GM21717 (cell line): Measurements from ENCODE around the gene AFDN.
"Not testable (repeated sequence)": the region's sequence is repeated elsewhere in the genome, so short reads cannot be mapped to it uniquely, and the experiment has no call there.

Source experiments
- ATAC-seq: cut with Tn5 transposase; IDR thresholded peaks from one replicate; pipeline ENCODE4 v1.9.1; 2021; ENCODE audit warnings: mild to moderate bottlenecking, moderate library complexity; ENCODE audit not compliant: unreplicated experiment

Gene AFDN

DNA sequence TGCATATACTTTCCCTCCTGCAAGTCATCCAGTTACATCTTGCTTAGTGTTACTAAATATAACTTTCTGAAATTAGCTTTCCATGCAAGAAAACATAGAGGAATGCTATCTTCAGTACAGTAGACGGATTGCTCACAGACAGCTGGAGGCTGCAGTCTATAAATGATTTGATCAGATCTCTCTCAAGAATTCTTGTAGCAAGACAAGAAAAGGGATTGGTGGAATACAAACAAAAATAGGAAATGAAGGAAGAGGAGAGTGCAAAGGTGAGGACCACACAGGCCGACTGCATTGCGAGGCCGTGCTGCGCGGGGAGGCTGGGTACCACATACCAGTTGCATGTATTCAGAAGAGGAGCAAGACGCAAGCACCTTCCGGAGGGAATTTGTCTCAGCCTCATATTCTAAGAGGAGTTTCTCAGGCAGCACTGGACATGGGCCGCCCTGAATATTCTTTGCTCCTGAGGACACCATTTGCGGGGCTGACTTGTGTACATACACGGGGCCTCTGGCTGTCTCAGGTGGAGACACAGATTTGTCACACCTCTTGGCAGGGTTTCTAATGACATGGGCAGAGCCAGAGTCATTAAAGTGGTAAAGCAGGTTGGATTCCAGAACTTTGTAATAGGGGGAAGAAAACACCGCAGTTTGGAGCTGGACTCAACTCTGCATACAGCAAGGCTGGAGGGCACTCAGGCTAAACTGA, 148.1 kb downstream of the AFDN start:
- ATAC-seq = no peak

DNA sequence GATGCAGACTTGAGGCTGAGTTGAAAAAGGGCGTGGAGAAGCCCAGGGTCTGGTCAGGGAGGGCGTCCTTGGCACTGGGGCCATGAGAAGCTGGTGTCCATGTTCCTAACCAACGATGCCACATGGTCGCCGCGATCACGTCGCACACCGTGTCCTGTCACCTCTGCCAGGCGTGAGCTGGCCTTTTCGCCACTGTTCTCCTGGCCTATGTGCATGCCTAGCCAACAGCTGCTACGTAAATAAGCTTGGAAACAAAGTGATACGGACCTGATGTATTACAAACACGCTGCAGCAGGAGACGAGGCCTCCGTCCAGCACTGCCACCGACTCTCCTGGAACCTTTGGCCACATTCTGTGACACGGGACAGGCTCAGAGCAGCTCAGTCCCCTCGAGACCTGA, 148.7 kb downstream of the AFDN start:
- no peak for ATAC-seq

- ATAC-seq = not testable (repeated sequence)
Measured at GRCh38 chr6:167976116-167976657, 149.5 kb downstream of the AFDN start.

DNA sequence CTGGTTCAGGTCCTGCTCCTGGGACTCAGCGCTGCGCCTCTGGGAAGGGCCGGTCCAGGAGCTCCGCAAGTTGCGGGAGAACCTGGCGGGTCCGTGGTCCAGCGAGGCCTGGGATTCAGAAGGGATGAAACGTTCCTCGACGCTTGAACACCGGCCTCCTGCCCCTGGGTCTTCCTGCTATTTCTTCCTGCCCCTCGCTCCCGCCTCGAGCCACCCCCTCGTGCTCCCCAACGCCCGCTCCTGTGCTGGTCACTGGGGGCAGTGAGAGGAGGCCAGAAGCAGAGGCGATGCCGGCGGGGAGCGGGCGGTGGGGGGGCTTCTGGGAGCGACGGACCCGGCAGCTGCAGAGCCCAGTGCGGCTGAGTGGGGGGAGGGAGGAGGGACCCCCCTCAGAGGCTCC, 150.0 kb downstream of the AFDN start:
- ATAC-seq = no peak

GRCh38 chr6:167977717-167978467, 151.2 kb downstream of the AFDN start:
- ATAC-seq = no peak

GRCh38 chr6:167978607-167979006, 151.9 kb downstream of the AFDN start:
- no peak for ATAC-seq

GRCh38 chr6:167979436-167980139, 152.9 kb downstream of the AFDN start:
- no peak for ATAC-seq

DNA sequence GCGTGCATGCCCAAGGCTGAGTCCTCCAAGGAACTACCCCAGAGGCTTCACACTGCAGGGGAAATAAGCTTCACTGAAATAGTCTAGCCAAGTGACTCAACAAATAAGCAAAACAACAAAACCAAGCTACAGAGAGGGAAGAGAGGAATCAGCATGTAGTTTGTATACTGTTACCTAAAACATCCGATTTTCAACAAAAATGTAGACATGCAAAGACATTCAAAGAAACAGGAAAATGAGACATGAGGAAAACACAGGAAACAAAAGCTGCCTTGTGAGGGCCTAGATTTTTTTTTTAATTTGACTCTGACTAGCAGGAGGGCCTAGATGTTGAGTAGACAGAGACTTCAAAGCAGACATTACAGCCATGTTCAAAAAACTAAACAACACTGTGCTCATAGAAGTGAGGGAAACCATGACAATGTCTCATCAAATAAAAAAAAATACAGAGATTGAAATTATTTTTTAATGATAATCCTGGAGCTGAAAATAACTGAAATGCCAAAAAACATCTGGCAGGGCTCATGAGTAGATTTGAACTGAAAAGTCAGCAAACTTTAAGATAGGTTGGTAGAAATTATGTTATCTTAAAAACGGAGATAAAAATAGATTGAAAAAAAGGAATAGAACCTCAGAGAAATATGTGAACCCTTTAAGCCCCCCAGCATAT, 154.3 kb downstream of the AFDN start:
- ATAC-seq = no peak

DNA sequence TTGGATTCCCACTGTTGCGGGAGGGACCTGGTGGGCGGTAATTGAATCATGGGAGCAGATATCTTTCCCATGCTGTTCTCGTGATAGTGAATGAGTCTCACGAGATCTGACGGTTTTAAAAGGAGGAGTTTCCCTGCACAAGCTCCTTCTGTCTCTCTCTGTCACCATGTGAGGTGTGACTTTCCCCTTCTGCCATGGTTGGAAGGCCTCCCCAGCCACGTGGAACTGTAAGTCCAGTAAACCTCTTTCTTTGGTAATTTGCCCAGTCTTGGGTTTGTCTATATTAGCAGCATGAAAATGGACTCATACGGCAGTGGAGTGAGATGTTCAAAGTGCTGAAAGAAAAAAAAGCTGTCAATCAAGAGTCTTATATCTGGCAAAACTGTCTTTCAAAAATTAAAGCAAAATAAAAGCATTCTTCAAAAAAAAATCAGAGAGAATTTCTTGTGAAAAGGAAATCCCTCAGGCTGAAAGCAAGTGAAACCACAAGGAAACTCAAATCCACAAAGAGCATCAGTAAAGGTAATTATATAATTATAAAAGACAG, 155.3 kb downstream of the AFDN start:
- ATAC-seq = no peak

DNA sequence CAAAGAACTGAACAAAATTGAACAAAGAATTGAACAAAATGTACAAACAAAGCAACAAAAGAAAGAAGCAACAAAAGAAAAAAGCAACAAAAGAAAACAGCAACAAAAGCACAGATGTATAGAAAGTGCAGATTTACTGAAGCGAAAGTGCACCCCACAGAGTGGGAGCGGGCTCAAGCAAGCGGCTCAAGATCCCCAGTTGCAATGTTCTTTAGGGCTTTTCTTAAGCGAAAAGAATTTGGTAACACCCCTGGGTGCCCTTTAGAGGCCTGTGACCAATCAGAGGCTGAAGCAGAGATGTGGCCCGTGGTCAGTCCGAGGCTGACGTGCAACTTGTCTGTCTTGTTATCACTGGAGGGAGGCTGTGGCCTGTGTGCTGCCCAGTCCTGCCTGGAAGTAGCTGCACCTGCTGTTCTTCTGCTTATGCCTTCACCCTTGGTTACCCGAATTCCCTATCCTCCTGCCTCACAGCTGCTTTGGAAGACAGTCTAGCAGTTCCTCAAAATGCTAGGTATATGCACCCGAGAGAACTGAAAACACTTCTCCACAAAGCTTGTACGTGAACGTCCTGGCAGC, 157.5 kb downstream of the AFDN start:
- no peak for ATAC-seq

GRCh38 chr6:167984876-167985604, 158.3 kb downstream of the AFDN start:
- no peak for ATAC-seq

DNA sequence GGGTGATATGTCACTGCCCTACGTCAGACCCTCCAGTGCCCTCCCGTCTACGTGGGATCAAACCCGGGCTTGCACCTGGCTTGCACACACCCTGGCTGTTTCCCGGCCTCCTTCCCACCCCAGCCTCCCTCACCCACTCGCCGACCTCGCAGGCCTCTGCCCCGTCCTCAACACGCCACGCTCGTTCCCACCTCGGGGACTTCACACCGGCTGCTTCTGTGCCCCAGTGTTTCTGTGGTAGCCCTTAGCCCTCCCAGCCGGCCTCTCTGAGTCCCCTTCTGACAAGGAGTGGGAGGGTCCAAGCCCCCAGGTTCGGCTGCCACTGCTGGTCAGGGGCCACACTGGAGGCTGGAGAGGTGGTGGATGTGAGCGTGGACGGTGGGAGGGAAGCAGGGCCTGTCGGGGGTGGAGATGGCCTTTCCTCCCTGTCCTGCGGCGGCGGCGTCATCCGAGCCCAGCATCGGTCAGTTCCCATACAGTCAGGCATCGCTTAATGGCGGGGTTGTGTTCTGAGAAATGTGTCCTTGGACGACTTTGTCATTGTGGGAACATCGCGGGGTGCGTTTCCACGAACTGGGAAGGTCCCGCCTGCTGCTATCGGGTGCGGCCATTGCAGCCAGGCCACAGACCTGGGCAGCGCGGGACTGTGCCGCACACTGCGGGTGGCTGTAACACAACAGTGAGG, 159.3 kb downstream of the AFDN start:
- no peak for ATAC-seq

DNA sequence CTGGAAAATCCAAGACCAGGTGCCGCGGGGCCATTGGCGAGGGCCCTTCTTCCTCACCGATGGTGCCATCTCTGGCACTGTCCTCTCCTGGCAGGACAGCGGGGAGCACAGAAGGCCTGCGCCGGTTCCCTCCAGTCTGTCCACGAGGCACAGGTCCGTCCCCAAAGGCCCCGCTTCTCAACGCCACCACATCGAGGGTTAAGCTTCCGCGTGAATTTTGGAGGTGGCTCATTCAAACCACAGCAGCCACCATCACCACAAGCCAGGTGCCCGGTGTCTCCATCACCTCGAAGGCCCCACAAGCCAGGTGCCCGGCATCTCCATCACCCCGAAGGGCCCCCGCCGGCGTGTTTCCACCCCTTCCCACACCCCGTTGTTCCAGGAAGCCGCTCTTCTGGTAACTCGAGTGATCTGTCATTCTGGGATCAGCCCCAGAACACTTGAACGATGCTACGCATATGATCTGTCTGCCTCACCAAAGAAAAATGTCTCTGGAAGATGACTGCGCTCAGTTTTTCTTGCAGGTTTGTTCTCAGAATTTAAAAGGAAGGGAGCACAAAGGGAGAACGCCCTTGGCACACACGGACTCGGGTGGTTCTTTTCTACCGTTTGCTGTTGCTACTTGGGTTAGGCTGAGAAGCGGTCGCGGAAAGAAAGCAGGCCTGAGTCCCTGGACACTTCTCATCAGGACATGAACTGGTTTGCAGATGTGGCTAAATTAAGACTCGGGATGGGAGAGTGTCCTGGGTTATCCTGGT, 160.9 kb downstream of the AFDN start:
- ATAC-seq = no peak

- no peak for ATAC-seq
Measured at GRCh38 chr6:167988154-167988495, 161.4 kb downstream of the AFDN start.

DNA sequence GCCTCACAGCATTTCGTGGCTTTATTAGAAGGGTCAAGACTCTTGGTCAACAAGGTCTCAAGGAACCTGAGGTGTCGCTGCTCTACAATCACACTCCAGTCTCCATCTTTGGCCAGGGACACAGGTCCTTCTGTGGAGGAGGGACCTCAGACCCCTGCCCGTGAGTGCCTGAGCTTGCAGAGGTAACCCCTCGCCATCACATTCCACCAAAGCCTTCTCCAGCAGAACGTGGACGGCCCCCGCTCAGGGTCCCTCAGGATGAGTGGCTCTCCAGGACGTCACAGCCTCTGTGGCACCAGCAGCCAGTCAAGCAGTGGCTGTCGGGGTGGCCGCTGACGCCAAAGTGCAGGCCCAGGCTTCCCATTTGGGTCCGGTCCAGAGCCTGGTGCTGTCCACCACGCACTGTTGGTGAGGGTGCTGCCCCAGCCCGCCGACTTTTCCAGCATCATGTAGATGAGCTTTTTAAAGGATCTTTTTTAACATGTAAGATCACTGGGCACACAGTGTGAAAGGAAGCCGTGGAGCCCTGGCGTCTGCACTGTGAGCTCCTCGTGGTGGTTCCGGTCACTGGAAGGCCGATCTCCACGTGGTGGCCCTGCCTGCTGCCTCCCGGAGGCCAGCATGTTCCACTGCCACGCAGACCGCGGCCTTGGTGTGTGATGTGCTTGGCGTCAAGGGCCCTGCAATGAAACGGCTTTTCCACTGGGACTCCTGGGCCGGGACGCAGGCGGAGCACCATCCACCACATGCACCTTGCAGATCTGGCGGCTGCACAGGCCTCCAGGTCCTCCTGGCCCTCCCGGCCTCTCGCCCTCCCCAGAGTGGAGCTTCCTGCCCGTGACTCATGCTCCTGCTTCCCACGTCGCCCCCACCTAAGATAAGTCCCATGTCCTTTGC, 162.5 kb downstream of the AFDN start:
- no peak for ATAC-seq

DNA sequence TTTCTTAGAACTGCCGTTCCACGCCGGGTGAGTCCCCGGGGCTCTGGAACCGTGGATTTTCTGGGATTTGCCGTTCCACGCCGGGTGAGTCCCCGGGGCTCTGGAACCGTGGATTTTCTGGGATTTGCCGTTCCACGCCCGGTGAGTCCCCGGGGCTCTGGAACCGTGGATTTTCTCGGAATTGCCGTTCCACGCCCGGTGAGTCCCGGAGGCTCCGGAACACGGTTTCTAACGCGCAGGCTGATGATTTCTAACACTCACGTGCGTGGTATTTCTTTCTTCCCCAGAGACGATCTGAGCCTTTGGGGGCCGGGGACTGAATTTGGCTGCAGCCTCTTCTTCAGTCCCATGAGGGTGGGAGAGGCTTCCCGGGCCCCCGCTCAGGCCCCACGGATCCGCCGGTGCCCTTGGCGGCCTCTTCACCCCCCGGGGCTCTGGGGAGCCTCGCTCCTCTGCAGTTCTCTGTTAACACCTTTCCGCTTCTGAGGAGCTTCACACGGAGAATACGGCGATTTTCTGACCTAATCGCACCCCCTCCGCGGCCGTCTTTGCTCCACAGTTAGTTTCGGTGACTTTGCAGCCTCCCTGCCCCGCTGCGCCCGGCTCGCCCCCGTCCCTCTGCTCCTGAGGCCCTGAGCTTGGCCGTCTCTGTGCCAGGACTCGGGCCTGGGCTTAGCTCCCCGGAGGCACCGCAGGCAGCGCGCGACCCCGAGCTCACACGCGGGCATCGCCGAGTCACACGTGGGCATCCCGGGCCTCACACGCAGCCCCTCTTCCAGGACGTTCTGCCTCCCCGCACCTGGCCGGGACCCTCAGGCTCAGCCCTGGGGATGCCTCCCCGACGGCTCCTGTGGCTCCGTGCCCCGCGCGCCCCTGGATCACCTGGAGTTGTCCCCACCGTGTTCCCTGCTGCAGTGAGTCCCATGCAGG, 163.6 kb downstream of the AFDN start:
- no peak for ATAC-seq

GRCh38 chr6:167993169-167993568, 166.5 kb downstream of the AFDN start:
- no peak for ATAC-seq
